GM20431 (cell line): ENCODE results near the gene MAGI2.

Experiments
- in situ Hi-C: fragments of 300-500 bp; cut with MseI, MboI; formaldehyde crosslinking; loops from one replicate; pipeline ENCODE4 v1.15.0; 2020; ENCODE audit warnings: low sequenced_read_pairs; ENCODE audit not compliant: unreplicated experiment

Gene MAGI2

GRCh38 chr7:78489476-78490240, 963.8 kb downstream of the MAGI2 start:
- in situ Hi-C loops = no loop called here

GRCh38 chr7:78487464-78487863, 966.0 kb downstream of the MAGI2 start:
- in situ Hi-C loops = no loop called here

- in situ Hi-C loops = no loop called here
Observed at GRCh38 chr7:78479348-78479747, 974.1 kb downstream of the MAGI2 start.

- in situ Hi-C loops = no loop called here
Observed at GRCh38 chr7:78476851-78477405, 976.5 kb downstream of the MAGI2 start.

GRCh38 chr7:78473571-78474301, 979.7 kb downstream of the MAGI2 start:
- in situ Hi-C loops = no loop called here

GRCh38 chr7:78473021-78473420, 980.4 kb downstream of the MAGI2 start:
- in situ Hi-C loops = no loop called here

- in situ Hi-C loops = no loop called here
Observed at GRCh38 chr7:78472519-78472918, 980.9 kb downstream of the MAGI2 start.

GRCh38 chr7:78465894-78466293, 987.6 kb downstream of the MAGI2 start:
- in situ Hi-C loops = no loop called here

- in situ Hi-C loops = no loop called here
Observed at GRCh38 chr7:78463039-78463438, 990.4 kb downstream of the MAGI2 start.

GRCh38 chr7:78450706-78451105, 1002.8 kb downstream of the MAGI2 start:
- in situ Hi-C loops = no loop called here

GRCh38 chr7:78448911-78449310, 1004.6 kb downstream of the MAGI2 start:
- in situ Hi-C loops = no loop called here

GRCh38 chr7:78444267-78444666, 1009.2 kb downstream of the MAGI2 start:
- in situ Hi-C loops = no loop called here

- in situ Hi-C loops = no loop called here
Observed at GRCh38 chr7:78443811-78444210, 1009.7 kb downstream of the MAGI2 start.

- in situ Hi-C loops = no loop called here
Observed at GRCh38 chr7:78441737-78442136, 1011.7 kb downstream of the MAGI2 start.

- in situ Hi-C loops = no loop called here
Observed at GRCh38 chr7:78438433-78438832, 1015.0 kb downstream of the MAGI2 start.

- in situ Hi-C loops = no loop called here
Observed at GRCh38 chr7:78437118-78437517, 1016.3 kb downstream of the MAGI2 start.

- in situ Hi-C loops = no loop called here
Observed at GRCh38 chr7:78435355-78435754, 1018.1 kb downstream of the MAGI2 start.

- in situ Hi-C loops = no loop called here
Observed at GRCh38 chr7:78434281-78434680, 1019.2 kb downstream of the MAGI2 start.

GRCh38 chr7:78433421-78433820, 1020.0 kb downstream of the MAGI2 start:
- in situ Hi-C loops = no loop called here

- in situ Hi-C loops = no loop called here
Observed at GRCh38 chr7:78429878-78430277, 1023.6 kb downstream of the MAGI2 start.

- in situ Hi-C loops = no loop called here
Observed at GRCh38 chr7:78427209-78427608, 1026.3 kb downstream of the MAGI2 start.
